Measurements from ENCODE around the gene BIRC6.

GRCh38 chr2:32614084-32614483 lies 257.3 kb downstream of the BIRC6 start:
- no peak for TF ChIP-seq CTCF (conservative IDR thresholded peaks at IDR 0.05; ENCODE audit: low read depth, low read length)
- no peak for TF ChIP-seq RAD21 (IDR thresholded peaks at IDR 0.05; ENCODE audit: low read length)
- no peak for TF ChIP-seq BHLHE40 (IDR thresholded peaks at IDR 0.05; ENCODE audit: low read depth, low read length)
- TF ChIP-seq POLR2A (IDR thresholded peaks at IDR 0.05; ENCODE audit: low read depth, low read length) = no peak
